ENCODE data around the gene CCL1. TPM values are rescaled to one million over a fixed set of nuclear protein-coding genes. Genes with fewer than 3 reads are reported as not detected.

Gene CCL1
- polyA plus RNA-seq, 3 donors = not detected

GRCh38 chr17:34367486-34368195, 4.6 kb upstream of the CCL1 start:
- DNase-seq = no peak
- no peaks in the 10 kb centered on the region for H3K9me3 Mint-ChIP-seq
- H3K36me3 Mint-ChIP-seq = no peaks in the 10 kb centered on the region
- Histone ChIP-seq H3K36me3 (replicated peaks in 1 of 2; ENCODE audit: control insufficient read depth in 1 of 2, insufficient read depth in 2 of 2, low read length in 2 of 2) (no peaks in the 10 kb centered on the region), H2AFZ (ENCODE audit: insufficient read depth, low read depth, low read length, poor library complexity, severe bottlenecking) (no peak overlapping the region), H3K9me3 (replicated peaks in 1 of 2; ENCODE audit: control insufficient read depth in 1 of 2, insufficient read depth in 1 of 2, low read length in 2 of 2) (no peaks in the 10 kb centered on the region), H3K79me2 (ENCODE audit: insufficient read depth, low read length) (no peaks in the 10 kb centered on the region), H3K9ac (ENCODE audit: insufficient read depth, low read length, poor library complexity, severe bottlenecking) (no peak overlapping the region), H3K4me2 (replicated peaks; ENCODE audit: extremely low read depth, low read length, poor library complexity, severe bottlenecking) (peak overlapping the region; percentile 66), H3K4me3 (replicated peaks in 1 of 3; ENCODE audit: low read depth in 2 of 3, low read length in 3 of 3) (peak overlapping the region in 1 of 3 experiments; percentile 58), H3K4me1 (ENCODE audit: control insufficient read depth in 1 of 2, insufficient read depth in 2 of 2, low read length in 2 of 2) (peaks cover 81 to 93% of the 10 kb centered on the region in 2 donors), H3K27me3 (ENCODE audit: control insufficient read depth in 2 of 2, insufficient read depth in 2 of 2, low read length in 2 of 2) (no peaks in the 10 kb centered on the region), H4K20me1 (ENCODE audit: insufficient read depth, low read length) (no peaks in the 10 kb centered on the region), H3K27ac (ENCODE audit: low read depth in 1 of 2, low read length in 2 of 2) (peak overlapping the region in 1 of 2 donors; percentile 85)
- no peaks in the 10 kb centered on the region for H3K27me3 Mint-ChIP-seq (ENCODE audit: low read depth in 3 of 3)
- 96% methylated on average over 9 of the region's 9 CpGs for WGBS (ENCODE audit: insufficient coverage)
- TF ChIP-seq CTCF (IDR thresholded peaks at IDR 0.05) = no peak
- H3K4me1 Mint-ChIP-seq = peaks cover 22% of the 10 kb centered on the region
- intact Hi-C loops (cut with micrococcal nuclease) = loop anchor here in 1 of 2 donors (5.0 to 10.0 kb wide), 2 partner anchors 63 to 120 kb away; no protein-coding TSS in a partner anchor
- H3K27ac Mint-ChIP-seq = peak overlapping the region in 4 of 7 donors; percentile 38 to 84 (median 59)
- H3K4me3 Mint-ChIP-seq = no peak overlapping the region

- H2AFZ ChIP-seq (ENCODE audit: insufficient read depth, low read depth, low read length, poor library complexity, severe bottlenecking) = no peak overlapping the region
- peak overlapping the region; percentile 55 for H3K4me2 ChIP-seq (replicated peaks; ENCODE audit: extremely low read depth, low read length, poor library complexity, severe bottlenecking)
- peak in 2 of 3 donors; percentile 30 to 35 for DNase-seq
- no peaks in the 10 kb centered on the region for H3K9me3 ChIP-seq (replicated peaks in 1 of 2; ENCODE audit: control insufficient read depth in 1 of 2, insufficient read depth in 1 of 2, low read length in 2 of 2)
- H3K36me3 ChIP-seq (replicated peaks in 1 of 2; ENCODE audit: control insufficient read depth in 1 of 2, insufficient read depth in 2 of 2, low read length in 2 of 2) = no peaks in the 10 kb centered on the region
- WGBS (ENCODE audit: insufficient coverage) = 0% methylated on average over 1 of the region's 4 CpGs
- H3K9ac ChIP-seq (ENCODE audit: insufficient read depth, low read length, poor library complexity, severe bottlenecking) = no peak overlapping the region
- H3K27ac ChIP-seq (ENCODE audit: low read depth in 1 of 2, low read length in 2 of 2) = peak overlapping the region; percentile 37 to 85
- peak overlapping the region in 1 of 3 experiments; percentile 35 for H3K4me3 ChIP-seq (replicated peaks in 1 of 3; ENCODE audit: low read depth in 2 of 3, low read length in 3 of 3)
- no peaks in the 10 kb centered on the region for H3K79me2 ChIP-seq (ENCODE audit: insufficient read depth, low read length)
- H3K9me3 Mint-ChIP-seq = no peaks in the 10 kb centered on the region
- peak overlapping the region; percentile 21 to 88 (median 70) for H3K27ac Mint-ChIP-seq
- no peaks in the 10 kb centered on the region for H3K27me3 ChIP-seq (ENCODE audit: control insufficient read depth in 2 of 2, insufficient read depth in 2 of 2, low read length in 2 of 2)
- H4K20me1 ChIP-seq (ENCODE audit: insufficient read depth, low read length) = no peaks in the 10 kb centered on the region
- no peaks in the 10 kb centered on the region for H3K36me3 Mint-ChIP-seq
- H3K4me3 Mint-ChIP-seq = peak overlapping the region in 1 of 2 donors; percentile 71
- peaks cover 0 to 2% (median 0%) of the 10 kb centered on the region in 3 donors for H3K27me3 Mint-ChIP-seq (ENCODE audit: low read depth in 3 of 3)
- TF ChIP-seq CTCF (IDR thresholded peaks at IDR 0.05) = no peak
- H3K4me1 ChIP-seq (ENCODE audit: control insufficient read depth in 1 of 2, insufficient read depth in 2 of 2, low read length in 2 of 2) = peaks cover 71 to 83% of the 10 kb centered on the region in 2 donors
- peaks cover 23% of the 10 kb centered on the region for H3K4me1 Mint-ChIP-seq
- intact Hi-C loops (cut with micrococcal nuclease) = loop anchor here in 1 of 2 donors (5.0 to 10.0 kb wide), 2 partner anchors 62 to 119 kb away; no protein-coding TSS in a partner anchor
These were observed 3.6 kb upstream of the CCL1 start for GRCh38 chr17:34366529-34367107.

All from CD14-positive monocyte (primary cell).